HepG2 (cell line): ENCODE results near the gene LSMEM2. TPM values are rescaled to one million over a fixed set of nuclear protein-coding genes. Genes with fewer than 3 reads are reported as not detected.
A peak's percentile ranks its signal among the peaks of the same experiment; 100 is the strongest.

Experiments used
- ADNP ChIP-seq: sonication (generic); formaldehyde crosslinking; IDR thresholded peaks from 2 replicates; pipeline ENCODE4 v1.4.0; 2020; ENCODE audit warnings: missing genetic modification reagents
- FUBP1 ChIP-seq: sonication (generic); formaldehyde crosslinking; IDR thresholded peaks from 2 replicates; pipeline ENCODE4 v1.5.1; 2020; ENCODE audit warnings: missing genetic modification reagents, mild to moderate bottlenecking, borderline replicate concordance
- HIC2 ChIP-seq: sonication (generic); formaldehyde crosslinking; IDR thresholded peaks from 2 replicates; pipeline ENCODE4 v1.9.0; 2022; ENCODE audit warnings: low read depth, missing genetic modification reagents
- KLF13 ChIP-seq: sonication (generic); formaldehyde crosslinking; IDR thresholded peaks from 2 replicates; pipeline ENCODE4 v1.4.0; 2020; ENCODE audit warnings: mild to moderate bottlenecking, missing genetic modification reagents
- NR3C1 ChIP-seq: sonication (generic); formaldehyde crosslinking; IDR thresholded peaks from 2 replicates; pipeline ENCODE4 v1.4.0; 2020; ENCODE audit warnings: missing genetic modification reagents
- PAF1 ChIP-seq: IDR thresholded peaks from 2 replicates; pipeline ENCODE4 v1.6.1; 2016; ENCODE audit warnings: missing genetic modification reagents, missing compliant biosample characterization
- PLRG1 ChIP-seq: fragments of 450-650 bp; conservative IDR thresholded peaks from 2 replicates; pipeline ENCODE4 v1.6.1; 2016
- POLR2G ChIP-seq: fragments of 200-400 bp; formaldehyde crosslinking; IDR thresholded peaks from 2 replicates; pipeline ENCODE4 v1.6.1; 2018; ENCODE audit warnings: mild to moderate bottlenecking, low read depth, low read length, moderate library complexity
- SMARCE1 ChIP-seq: fragments of 450-650 bp; IDR thresholded peaks from 2 replicates; pipeline ENCODE4 v1.6.1; 2017; ENCODE audit warnings: borderline replicate concordance
- ZBTB7B ChIP-seq: sonication (generic); formaldehyde crosslinking; IDR thresholded peaks from 2 replicates; pipeline ENCODE4 v1.4.0; 2020; ENCODE audit warnings: missing genetic modification reagents
- ZNF33A ChIP-seq: sonication (generic); formaldehyde crosslinking; IDR thresholded peaks from 2 replicates; pipeline ENCODE4 v1.5.1; 2020; ENCODE audit warnings: missing genetic modification reagents, mild to moderate bottlenecking, moderate library complexity, borderline replicate concordance
- ZNF543 ChIP-seq: sonication (generic); formaldehyde crosslinking; IDR thresholded peaks from 2 replicates; pipeline ENCODE4 v1.4.0; 2020; ENCODE audit warnings: mild to moderate bottlenecking, missing genetic modification reagents
- ZNF713 ChIP-seq: sonication (generic); formaldehyde crosslinking; IDR thresholded peaks from 2 replicates; pipeline ENCODE4 v1.4.0; 2020; ENCODE audit warnings: mild to moderate bottlenecking, missing genetic modification reagents
- ZNF83 ChIP-seq: sonication (generic); formaldehyde crosslinking; IDR thresholded peaks from 2 replicates; pipeline ENCODE4 v1.4.0; 2020; ENCODE audit warnings: missing genetic modification reagents, mild to moderate bottlenecking, borderline replicate concordance
- polyA plus RNA-seq, 8 experiments: library from polyadenylated mRNA; depleted of rRNA in 3 of 8; stranded (reverse) in 7 of 8; unstranded in 1 of 8; fragments of >200 nt; fragmentation: Illumina TruSeq in 4 of 8; extraction: Trizol in 4 of 8; gene quantifications; 2 replicates each; pipeline versions ENCODE4 v1.2.1 to v1.2.3, GENCODE V29; 2011 to 2016; ENCODE audit warnings: low read depth in 4 of 8, missing spikeins in 1 of 8, mixed read lengths in 1 of 8; ENCODE audit not compliant: insufficient read depth in 1 of 8
- total RNA-seq, 5 experiments: library from RNA; depleted of rRNA; stranded (reverse); fragments of >200 nt; fragmentation: Illumina TruSeq; extraction: Trizol; gene quantifications; 2 replicates each; pipeline ENCODE4 v1.2.3, GENCODE V29; 2016; ENCODE audit warnings: low read depth in 1 of 5
- TF ChIP-seq, protein P1 (sequence below): IDR thresholded peaks from 2 replicates; pipeline ENCODE4 v1.6.1; 2016; ENCODE audit warnings: missing compliant biosample characterization, missing genetic modification reagents, borderline replicate concordance
- TF ChIP-seq, protein P2 (sequence below): sonication (generic); formaldehyde crosslinking; IDR thresholded peaks from 2 replicates; pipeline ENCODE4 v1.5.0; 2020; ENCODE audit warnings: missing genetic modification reagents
- TF ChIP-seq, protein P3 (sequence below): sonication (generic); formaldehyde crosslinking; IDR thresholded peaks from 2 replicates; pipeline ENCODE4 v1.8.0; 2022; ENCODE audit warnings: missing genetic modification reagents, low read depth, mild to moderate bottlenecking, borderline replicate concordance
- TF ChIP-seq, protein P4 (sequence below): sonication (generic); formaldehyde crosslinking; conservative IDR thresholded peaks from 2 replicates; pipeline ENCODE4 v1.4.0; 2020; ENCODE audit warnings: mild to moderate bottlenecking, missing genetic modification reagents, moderate library complexity
- TF ChIP-seq, protein P5 (sequence below): sonication (generic); formaldehyde crosslinking; IDR thresholded peaks from 2 replicates; pipeline ENCODE4 v1.4.0; 2020; ENCODE audit warnings: mild to moderate bottlenecking, missing genetic modification reagents

The LSMEM2 gene
- total and polyA plus RNA-seq, 2 of the 13 experiments (the other 11 are each of a cell fraction or from before 2014, with no cell fraction given), result 0.07 to 0.41 TPM

- TF ChIP-seq, protein P1, sequence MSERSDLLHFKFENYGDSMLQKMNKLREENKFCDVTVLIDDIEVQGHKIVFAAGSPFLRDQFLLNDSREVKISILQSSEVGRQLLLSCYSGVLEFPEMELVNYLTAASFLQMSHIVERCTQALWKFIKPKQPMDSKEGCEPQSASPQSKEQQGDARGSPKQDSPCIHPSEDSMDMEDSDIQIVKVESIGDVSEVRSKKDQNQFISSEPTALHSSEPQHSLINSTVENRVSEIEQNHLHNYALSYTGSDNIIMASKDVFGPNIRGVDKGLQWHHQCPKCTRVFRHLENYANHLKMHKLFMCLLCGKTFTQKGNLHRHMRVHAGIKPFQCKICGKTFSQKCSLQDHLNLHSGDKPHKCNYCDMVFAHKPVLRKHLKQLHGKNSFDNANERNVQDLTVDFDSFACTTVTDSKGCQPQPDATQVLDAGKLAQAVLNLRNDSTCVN (CRISPR knock-in tag), result peak; percentile 53; the same call in 1 of the 2 replicates
- TF ChIP-seq POLR2G, result peak; percentile 90
- peak; percentile 15; the same call in 1 of the 2 replicates for TF ChIP-seq HIC2 (CRISPR knock-in tag)
- no peak for TF ChIP-seq ADNP (CRISPR knock-in tag)
- peak; percentile 87; the same call in 1 of the 2 replicates for TF ChIP-seq ZNF83 (CRISPR knock-in tag)
- no peak for TF ChIP-seq FUBP1 (CRISPR knock-in tag)
- TF ChIP-seq PLRG1, result no peak
- no peak for TF ChIP-seq ZBTB7B (CRISPR knock-in tag)
- no peak for TF ChIP-seq SMARCE1
- TF ChIP-seq ZNF543 (CRISPR knock-in tag), result 0 out of 2 replicates have a peak, but pooled peaks have one; percentile 64
- TF ChIP-seq, protein P2, sequence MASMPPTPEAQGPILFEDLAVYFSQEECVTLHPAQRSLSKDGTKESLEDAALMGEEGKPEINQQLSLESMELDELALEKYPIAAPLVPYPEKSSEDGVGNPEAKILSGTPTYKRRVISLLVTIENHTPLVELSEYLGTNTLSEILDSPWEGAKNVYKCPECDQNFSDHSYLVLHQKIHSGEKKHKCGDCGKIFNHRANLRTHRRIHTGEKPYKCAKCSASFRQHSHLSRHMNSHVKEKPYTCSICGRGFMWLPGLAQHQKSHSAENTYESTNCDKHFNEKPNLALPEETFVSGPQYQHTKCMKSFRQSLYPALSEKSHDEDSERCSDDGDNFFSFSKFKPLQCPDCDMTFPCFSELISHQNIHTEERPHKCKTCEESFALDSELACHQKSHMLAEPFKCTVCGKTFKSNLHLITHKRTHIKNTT, result no peak
- TF ChIP-seq PAF1 (CRISPR knock-in tag), result no peak
- no peak for TF ChIP-seq ZNF33A (CRISPR knock-in tag)
- TF ChIP-seq, protein P3, sequence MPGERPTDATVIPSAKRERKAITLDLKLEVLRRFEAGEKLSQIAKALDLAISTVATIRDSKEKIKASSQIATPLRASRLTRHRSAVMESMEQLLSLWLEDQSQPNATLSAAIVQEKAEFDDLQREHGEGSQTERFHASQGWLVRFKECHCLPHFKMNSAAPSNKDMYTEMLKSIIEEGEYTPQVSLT, result no peak
- TF ChIP-seq NR3C1 (CRISPR knock-in tag), result no peak
- TF ChIP-seq ZNF713 (CRISPR knock-in tag), result peak; percentile 95; the same call in 1 of the 2 replicates
- TF ChIP-seq KLF13 (CRISPR knock-in tag), result peak; percentile 85
- TF ChIP-seq, protein P4, sequence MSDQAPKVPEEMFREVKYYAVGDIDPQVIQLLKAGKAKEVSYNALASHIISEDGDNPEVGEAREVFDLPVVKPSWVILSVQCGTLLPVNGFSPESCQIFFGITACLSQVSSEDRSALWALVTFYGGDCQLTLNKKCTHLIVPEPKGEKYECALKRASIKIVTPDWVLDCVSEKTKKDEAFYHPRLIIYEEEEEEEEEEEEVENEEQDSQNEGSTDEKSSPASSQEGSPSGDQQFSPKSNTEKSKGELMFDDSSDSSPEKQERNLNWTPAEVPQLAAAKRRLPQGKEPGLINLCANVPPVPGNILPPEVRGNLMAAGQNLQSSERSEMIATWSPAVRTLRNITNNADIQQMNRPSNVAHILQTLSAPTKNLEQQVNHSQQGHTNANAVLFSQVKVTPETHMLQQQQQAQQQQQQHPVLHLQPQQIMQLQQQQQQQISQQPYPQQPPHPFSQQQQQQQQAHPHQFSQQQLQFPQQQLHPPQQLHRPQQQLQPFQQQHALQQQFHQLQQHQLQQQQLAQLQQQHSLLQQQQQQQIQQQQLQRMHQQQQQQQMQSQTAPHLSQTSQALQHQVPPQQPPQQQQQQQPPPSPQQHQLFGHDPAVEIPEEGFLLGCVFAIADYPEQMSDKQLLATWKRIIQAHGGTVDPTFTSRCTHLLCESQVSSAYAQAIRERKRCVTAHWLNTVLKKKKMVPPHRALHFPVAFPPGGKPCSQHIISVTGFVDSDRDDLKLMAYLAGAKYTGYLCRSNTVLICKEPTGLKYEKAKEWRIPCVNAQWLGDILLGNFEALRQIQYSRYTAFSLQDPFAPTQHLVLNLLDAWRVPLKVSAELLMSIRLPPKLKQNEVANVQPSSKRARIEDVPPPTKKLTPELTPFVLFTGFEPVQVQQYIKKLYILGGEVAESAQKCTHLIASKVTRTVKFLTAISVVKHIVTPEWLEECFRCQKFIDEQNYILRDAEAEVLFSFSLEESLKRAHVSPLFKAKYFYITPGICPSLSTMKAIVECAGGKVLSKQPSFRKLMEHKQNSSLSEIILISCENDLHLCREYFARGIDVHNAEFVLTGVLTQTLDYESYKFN (CRISPR knock-in tag), result peak; percentile 59
- TF ChIP-seq, protein P5, sequence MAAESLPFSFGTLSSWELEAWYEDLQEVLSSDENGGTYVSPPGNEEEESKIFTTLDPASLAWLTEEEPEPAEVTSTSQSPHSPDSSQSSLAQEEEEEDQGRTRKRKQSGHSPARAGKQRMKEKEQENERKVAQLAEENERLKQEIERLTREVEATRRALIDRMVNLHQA (CRISPR knock-in tag), result no peak
Observed at GRCh38 chr3:50337175-50337861, 58.4 kb downstream of the LSMEM2 start (continued).
